ENCODE data around the gene CHMP1A.
"Not testable (repeated sequence)": the region's sequence is repeated elsewhere in the genome, so short reads cannot be mapped to it uniquely, and the experiment has no call there.

CHMP1A gene

GRCh38 chr16:89691231-89691985 is 33.9 kb upstream of the CHMP1A start:
- DNase-seq: no peak

- no peak for DNase-seq
Observed at GRCh38 chr16:89690392-89690901, 32.9 kb upstream of the CHMP1A start.

GRCh38 chr16:89689621-89690020 is 32.1 kb upstream of the CHMP1A start:
- not testable (repeated sequence) for DNase-seq

- no peak for DNase-seq
Observed at GRCh38 chr16:89689142-89689541, 31.6 kb upstream of the CHMP1A start.

GRCh38 chr16:89688395-89688794 is 30.9 kb upstream of the CHMP1A start:
- no peak for DNase-seq

- DNase-seq: peak; percentile 34
Observed at GRCh38 chr16:89687092-89687940, 29.8 kb upstream of the CHMP1A start.

- peak; percentile 78 for DNase-seq
Observed at GRCh38 chr16:89686520-89687091, 29.1 kb upstream of the CHMP1A start, which contains the start of gene CDK10. TSS of gene CDK10 (plus strand) at chr16:89686689. CDS start at chr16:89686711, 22 bp downstream.

GRCh38 chr16:89685916-89686315 is 28.4 kb upstream of the CHMP1A start:
- no peak for DNase-seq

- no peak for DNase-seq
Observed at GRCh38 chr16:89678258-89678657, 20.8 kb upstream of the CHMP1A start.

- DNase-seq: no peak
Observed at GRCh38 chr16:89672177-89672941, 14.9 kb upstream of the CHMP1A start.

- DNase-seq: not testable (repeated sequence)
Observed at GRCh38 chr16:89671565-89671964, 14.1 kb upstream of the CHMP1A start.

- peak; percentile 57 for DNase-seq
Observed at GRCh38 chr16:89670496-89671431, 13.3 kb upstream of the CHMP1A start.

- DNase-seq: no peak
Observed at GRCh38 chr16:89669755-89670154, 12.2 kb upstream of the CHMP1A start.

- DNase-seq: no peak
Observed at GRCh38 chr16:89668790-89669158, 11.3 kb upstream of the CHMP1A start.

GRCh38 chr16:89667633-89668032 is 10.1 kb upstream of the CHMP1A start:
- DNase-seq: no peak

GRCh38 chr16:89667000-89667399 is 9.5 kb upstream of the CHMP1A start:
- DNase-seq: not testable (repeated sequence)

- DNase-seq: not testable (repeated sequence)
Observed at GRCh38 chr16:89664238-89664637, 6.7 kb upstream of the CHMP1A start.

GRCh38 chr16:89661215-89661614 is 3.7 kb upstream of the CHMP1A start:
- no peak for DNase-seq

- DNase-seq: no peak
Observed at GRCh38 chr16:89660146-89660545, 2.6 kb upstream of the CHMP1A start.

- DNase-seq: no peak
Observed at GRCh38 chr16:89658221-89658879, 842 bp upstream of the CHMP1A start.
